ENCODE data around the gene NDUFAF4.
A peak's percentile ranks its signal among the peaks of the same experiment; 100 is the strongest.

The NDUFAF4 gene

DNA sequence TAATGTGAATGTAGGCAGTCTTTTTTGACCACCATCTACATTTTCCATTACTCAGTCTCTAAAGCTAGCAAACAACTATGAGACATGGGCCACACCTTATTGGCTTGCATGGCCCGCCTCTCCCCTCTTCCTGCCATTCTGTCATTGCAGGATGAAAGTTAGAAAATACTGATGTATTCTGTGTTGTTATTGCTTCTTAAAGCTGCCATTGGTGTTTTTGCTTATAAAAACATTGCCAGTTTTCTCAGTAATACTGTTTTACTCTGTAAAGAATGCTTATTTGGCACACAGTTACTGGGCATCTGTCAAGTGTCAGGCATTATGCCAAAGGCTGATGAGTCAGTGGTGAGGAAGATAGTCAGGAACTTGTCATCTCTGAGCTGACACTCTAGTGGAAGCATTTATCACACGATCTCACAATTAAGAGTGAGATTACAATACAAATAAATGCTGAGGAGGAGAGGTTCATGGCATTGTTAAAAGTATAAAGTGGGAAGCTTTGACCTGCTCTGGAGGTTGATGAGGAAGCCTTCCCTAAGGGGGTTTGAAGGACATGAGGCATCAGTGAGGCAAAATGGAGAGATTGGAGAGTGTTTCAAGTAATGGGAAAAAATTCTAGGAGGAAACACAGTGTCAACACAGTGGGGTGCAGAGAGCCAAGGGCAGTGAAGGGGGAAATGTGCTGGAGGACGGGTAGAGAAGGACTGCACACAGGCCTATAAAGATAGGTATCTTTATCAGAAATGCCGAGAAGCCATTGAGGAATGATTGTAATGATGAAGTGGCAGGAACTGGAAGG, 41.5 kb upstream of the NDUFAF4 start (continued):
- TF ChIP-seq PRDM4 (tag by site-specific recombination; IDR thresholded peaks at IDR 0.05) (0 out of 2 replicates have a peak, but pooled peaks have one; percentile 14), OSR2 (tag by site-specific recombination; IDR thresholded peaks at IDR 0.05) (peak; percentile 33; the same call in 1 of the 2 replicates), ZNF221 (tag by site-specific recombination; IDR thresholded peaks at IDR 0.05; ENCODE audit: borderline replicate concordance) (no peak), ZNF473 (tag by site-specific recombination; IDR thresholded peaks at IDR 0.05) (no peak), CTCF (tag by site-specific recombination; IDR thresholded peaks at IDR 0.05) (no peak), ZNF366 (tag by site-specific recombination; conservative IDR thresholded peaks at IDR 0.05) (peak; percentile 63), ZNF133 (tag by site-specific recombination; IDR thresholded peaks at IDR 0.05) (no peak), ZNF248 (tag by site-specific recombination; IDR thresholded peaks at IDR 0.05) (no peak), ZNF140 (tag by site-specific recombination; IDR thresholded peaks at IDR 0.05) (no peak), RBAK (tag by site-specific recombination; IDR thresholded peaks at IDR 0.05) (no peak), ZNF664 (tag by site-specific recombination; IDR thresholded peaks at IDR 0.05) (no peak), REPIN1 (tag by site-specific recombination; IDR thresholded peaks at IDR 0.05; ENCODE audit: low read depth) (no peak), ZNF571 (tag by site-specific recombination; IDR thresholded peaks at IDR 0.05) (no peak), ZNF292 (tag by site-specific recombination; IDR thresholded peaks at IDR 0.05; ENCODE audit: borderline replicate concordance, low read depth) (no peak), ZNF747 (tag by site-specific recombination; IDR thresholded peaks at IDR 0.05) (no peak), ZNF654 (tag by site-specific recombination; IDR thresholded peaks at IDR 0.05; ENCODE audit: low read depth) (no peak), ZBTB20 (tag by site-specific recombination; IDR thresholded peaks at IDR 0.05) (no peak; the same call in 1 of the 2 replicates), ZNF548 (tag by site-specific recombination; IDR thresholded peaks at IDR 0.05) (no peak), PBX3 (CRISPR knock-in tag; IDR thresholded peaks at IDR 0.05) (no peak), ZNF518A (tag by site-specific recombination; conservative IDR thresholded peaks at IDR 0.05; ENCODE audit: low read depth) (0 out of 2 replicates have a peak, but pooled peaks have one; percentile 35), ZNF16 (tag by site-specific recombination; IDR thresholded peaks at IDR 0.05; ENCODE audit: low read depth) (no peak), ZNF585B (tag by site-specific recombination; IDR thresholded peaks at IDR 0.05) (no peak)
- TF ChIP-seq, protein P1, sequence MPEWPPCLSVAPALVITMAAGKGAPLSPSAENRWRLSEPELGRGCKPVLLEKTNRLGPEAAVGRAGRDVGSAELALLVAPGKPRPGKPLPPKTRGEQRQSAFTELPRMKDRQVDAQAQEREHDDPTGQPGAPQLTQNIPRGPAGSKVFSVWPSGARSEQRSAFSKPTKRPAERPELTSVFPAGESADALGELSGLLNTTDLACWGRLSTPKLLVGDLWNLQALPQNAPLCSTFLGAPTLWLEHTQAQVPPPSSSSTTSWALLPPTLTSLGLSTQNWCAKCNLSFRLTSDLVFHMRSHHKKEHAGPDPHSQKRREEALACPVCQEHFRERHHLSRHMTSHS (tag by site-specific recombination; IDR thresholded peaks at IDR 0.05): no peak
- TF ChIP-seq, protein P2, sequence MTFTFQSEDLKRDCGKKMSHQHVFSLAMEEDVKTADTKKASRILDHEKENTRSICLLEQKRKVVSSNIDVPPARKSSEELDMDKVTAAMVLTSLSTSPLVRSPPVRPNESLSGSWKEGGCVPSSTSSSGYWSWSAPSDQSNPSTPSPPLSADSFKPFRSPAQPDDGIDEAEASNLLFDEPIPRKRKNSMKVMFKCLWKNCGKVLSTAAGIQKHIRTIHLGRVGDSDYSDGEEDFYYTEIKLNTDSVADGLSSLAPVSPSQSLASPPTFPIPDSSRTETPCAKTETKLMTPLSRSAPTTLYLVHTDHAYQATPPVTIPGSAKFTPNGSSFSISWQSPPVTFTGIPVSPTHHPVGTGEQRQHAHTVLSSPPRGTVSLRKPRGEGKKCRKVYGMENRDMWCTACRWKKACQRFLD (tag by site-specific recombination; IDR thresholded peaks at IDR 0.05): no peak
- TF ChIP-seq, protein P3, sequence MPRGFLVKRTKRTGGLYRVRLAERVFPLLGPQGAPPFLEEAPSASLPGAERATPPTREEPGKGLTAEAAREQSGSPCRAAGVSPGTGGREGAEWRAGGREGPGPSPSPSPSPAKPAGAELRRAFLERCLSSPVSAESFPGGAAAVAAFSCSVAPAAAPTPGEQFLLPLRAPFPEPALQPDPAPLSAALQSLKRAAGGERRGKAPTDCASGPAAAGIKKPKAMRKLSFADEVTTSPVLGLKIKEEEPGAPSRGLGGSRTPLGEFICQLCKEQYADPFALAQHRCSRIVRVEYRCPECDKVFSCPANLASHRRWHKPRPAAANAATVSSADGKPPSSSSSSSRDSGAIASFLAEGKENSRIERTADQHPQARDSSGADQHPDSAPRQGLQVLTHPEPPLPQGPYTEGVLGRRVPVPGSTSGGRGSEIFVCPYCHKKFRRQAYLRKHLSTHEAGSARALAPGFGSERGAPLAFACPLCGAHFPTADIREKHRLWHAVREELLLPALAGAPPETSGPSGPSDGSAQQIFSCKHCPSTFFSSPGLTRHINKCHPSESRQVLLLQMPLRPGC (tag by site-specific recombination; IDR thresholded peaks at IDR 0.05): peak; percentile 55; the same call in 1 of the 2 replicates
